Measurements from ENCODE around the gene NTNG1.

NTNG1 gene

GRCh38 chr1:107473065-107473464, 332.2 kb downstream of the NTNG1 start:
- no peak for DNase-seq

- DNase-seq = no peak
Observed at GRCh38 chr1:107474877-107475612, 334.2 kb downstream of the NTNG1 start.

- DNase-seq = no peak
Observed at GRCh38 chr1:107477233-107477632, 336.4 kb downstream of the NTNG1 start.

GRCh38 chr1:107479865-107480350, 339.1 kb downstream of the NTNG1 start:
- no peak for DNase-seq

- no peak for DNase-seq
Observed at GRCh38 chr1:107480548-107481415, 339.9 kb downstream of the NTNG1 start.

- no peak for DNase-seq
Observed at GRCh38 chr1:107481756-107482384, 341.0 kb downstream of the NTNG1 start.

- DNase-seq = no peak
Observed at GRCh38 chr1:107483949-107484348, 343.1 kb downstream of the NTNG1 start.

- no peak for DNase-seq
Observed at GRCh38 chr1:107486349-107486748, 345.5 kb downstream of the NTNG1 start.

- no peak for DNase-seq
Observed at GRCh38 chr1:107487506-107487905, 346.7 kb downstream of the NTNG1 start.

- no peak for DNase-seq
Observed at GRCh38 chr1:107491582-107491981, 350.7 kb downstream of the NTNG1 start.

GRCh38 chr1:107493111-107493716, 352.4 kb downstream of the NTNG1 start:
- DNase-seq = no peak

GRCh38 chr1:107494061-107494460, 353.2 kb downstream of the NTNG1 start:
- no peak for DNase-seq

- no peak for DNase-seq
Observed at GRCh38 chr1:107496002-107496401, 355.2 kb downstream of the NTNG1 start.

GRCh38 chr1:107499139-107499744, 358.4 kb downstream of the NTNG1 start:
- no peak for DNase-seq

GRCh38 chr1:107501081-107501605, 360.3 kb downstream of the NTNG1 start:
- DNase-seq = no peak

- no peak for DNase-seq
Observed at GRCh38 chr1:107510347-107510746, 369.5 kb downstream of the NTNG1 start.

GRCh38 chr1:107512836-107513235, 372.0 kb downstream of the NTNG1 start:
- no peak for DNase-seq

- no peak for DNase-seq
Observed at GRCh38 chr1:107514841-107515240, 374.0 kb downstream of the NTNG1 start.

- DNase-seq = no peak
Observed at GRCh38 chr1:107515702-107516101, 374.9 kb downstream of the NTNG1 start.

GRCh38 chr1:107523061-107523460, 382.2 kb downstream of the NTNG1 start:
- no peak for DNase-seq

GRCh38 chr1:107523736-107524135, 382.9 kb downstream of the NTNG1 start:
- no peak for DNase-seq

- DNase-seq = no peak
Observed at GRCh38 chr1:107524301-107524700, 383.5 kb downstream of the NTNG1 start.

All from stimulated activated CD4-positive, alpha-beta T cell treated with anti-CD3 and anti-CD28 coated beads, Interleukin-4, amount 100 ng/mL, for 1 hour (primary cell).